ENCODE measurements around the gene TIE1. TPM values are rescaled to one million over a fixed set of nuclear protein-coding genes. Genes with fewer than 3 reads are reported as not detected.

TIE1 gene
- total and polyA plus RNA-seq, 2 of the 13 experiments (the other 11 are each of a cell fraction or from before 2014, with no cell fraction given), result 0.58 to 0.84 TPM

- in situ Hi-C loops (cut with HindIII; ENCODE audit: extremely low pct_ligation_motif_present, low pct_unique_long_range_greater_than_20kb), result no loop called here
- no peak overlapping the region for H2AFZ ChIP-seq (ENCODE audit: low read length)
- H3K27ac ChIP-seq (ENCODE audit: extremely low read length, insufficient read depth, low read length), result no peak overlapping the region
- H3K4me2 ChIP-seq (ENCODE audit: low read depth, low read length), result peak overlapping the region; percentile 13; the same call in 1 of the 2 replicates
- H3K79me2 ChIP-seq (ENCODE audit: insufficient read depth, low read length), result no peaks in the 10 kb centered on the region
- no peaks in the 10 kb centered on the region for H4K20me1 ChIP-seq (ENCODE audit: insufficient read depth, low read length)
- peaks cover 6 to 26% of the 10 kb centered on the region in 2 experiments; a peak in 4 of 5 replicates for H3K27me3 ChIP-seq (ENCODE audit: control insufficient read depth in 1 of 2, insufficient read depth in 2 of 2, low read length in 2 of 2)
- no peak overlapping the region; a peak in 1 of 6 replicates for H3K4me3 ChIP-seq (replicated peaks in 1 of 3; ENCODE audit: insufficient read depth in 1 of 3, low read depth in 2 of 3, low read length in 3 of 3)
- ATAC-seq (peak; percentile 40), FAIRE-seq (no peak), DNase-seq (ENCODE audit: low spot score) (peak; percentile 38)
- H3K4me1 ChIP-seq (ENCODE audit: insufficient read depth, low read length), result peaks cover 8% of the 10 kb centered on the region
- H3K9me3 ChIP-seq (ENCODE audit: low read length), result no peaks in the 10 kb centered on the region
- WGBS (ENCODE audit: low lambda C conversion rate), result 6% methylated on average over 3 of the region's 16 CpGs
- no peaks in the 10 kb centered on the region for H3K36me3 ChIP-seq (replicated peaks in 1 of 2; ENCODE audit: control insufficient read depth in 1 of 2, insufficient read depth in 2 of 2, low read length in 2 of 2)
- CTCF ChIA-PET (ENCODE audit: low intra/inter-chr PET ratio, low total read pairs), result no interaction called here
- BruUV-seq (replicated peaks), result no TSS peak
- no peak overlapping the region for H3K9ac ChIP-seq (ENCODE audit: insufficient read depth, low read depth, low read length)
- intact Hi-C loops (cut with micrococcal nuclease; ENCODE audit: unreplicated experiment), result no loop called here
- POLR2A ChIA-PET, result no interaction called here
- TF ChIP-seq FOSL2 (CRISPR knock-in tag; IDR thresholded peaks at IDR 0.05), result peak; percentile 86
- no peak for TF ChIP-seq ZNF605 (CRISPR knock-in tag; IDR thresholded peaks at IDR 0.05)
- no peak for TF ChIP-seq ZMYM4 (CRISPR knock-in tag; IDR thresholded peaks at IDR 0.05)
- no peak for TF ChIP-seq NCOA2 (CRISPR knock-in tag; IDR thresholded peaks at IDR 0.05)
- no peak for TF ChIP-seq ZNF619 (CRISPR knock-in tag; IDR thresholded peaks at IDR 0.05)
- no peak for TF ChIP-seq CREB3 (CRISPR knock-in tag; IDR thresholded peaks at IDR 0.05)
- no peak for TF ChIP-seq YEATS2 (CRISPR knock-in tag; IDR thresholded peaks at IDR 0.05; ENCODE audit: borderline replicate concordance)
- no peak for TF ChIP-seq MED8 (CRISPR knock-in tag; IDR thresholded peaks at IDR 0.05; ENCODE audit: insufficient replicate concordance)
- TF ChIP-seq U2AF2 (IDR thresholded peaks at IDR 0.05; ENCODE audit: low read depth, low read length), result no peak
- no peak for TF ChIP-seq MTF1 (CRISPR knock-in tag; IDR thresholded peaks at IDR 0.05)
- TF ChIP-seq GATAD2A (CRISPR knock-in tag; IDR thresholded peaks at IDR 0.05), result no peak
- TF ChIP-seq NFYB (CRISPR knock-in tag; IDR thresholded peaks at IDR 0.05), result no peak
- TF ChIP-seq KDM5B (CRISPR knock-in tag; IDR thresholded peaks at IDR 0.05; ENCODE audit: borderline replicate concordance), result no peak
- peak; percentile 59; the same call in 1 of the 2 replicates for TF ChIP-seq NR2F6 (IDR thresholded peaks at IDR 0.05)
- peak; percentile 72; the same call in 1 of the 2 replicates for TF ChIP-seq NR2F6 (CRISPR knock-in tag; IDR thresholded peaks at IDR 0.05)
- no peak for TF ChIP-seq ZSCAN20 (CRISPR knock-in tag; IDR thresholded peaks at IDR 0.05; ENCODE audit: borderline replicate concordance)
- TF ChIP-seq BRD4 (CRISPR knock-in tag; IDR thresholded peaks at IDR 0.05), result no peak
- no peak for TF ChIP-seq TFDP1 (CRISPR knock-in tag; IDR thresholded peaks at IDR 0.05; ENCODE audit: borderline replicate concordance)
- no peak for TF ChIP-seq AGO2 (optimal IDR thresholded peaks at IDR 0.05; ENCODE audit: low read depth, low read length)
- no peak for TF ChIP-seq NONO (IDR thresholded peaks at IDR 0.05)
- TF ChIP-seq NONO (CRISPR knock-in tag; conservative IDR thresholded peaks at IDR 0.05), result no peak
- no peak for TF ChIP-seq NFE2L1 (CRISPR knock-in tag; IDR thresholded peaks at IDR 0.05; ENCODE audit: borderline replicate concordance)
- TF ChIP-seq ZNF484 (CRISPR knock-in tag; IDR thresholded peaks at IDR 0.05; ENCODE audit: borderline replicate concordance, low read depth), result no peak
- TF ChIP-seq GMEB2 (CRISPR knock-in tag; IDR thresholded peaks at IDR 0.05; ENCODE audit: low read depth), result no peak
- TF ChIP-seq ZSCAN21 (CRISPR knock-in tag; IDR thresholded peaks at IDR 0.05; ENCODE audit: borderline replicate concordance), result no peak
Observed at GRCh38 chr1:43321331-43321891, 20.6 kb downstream of the TIE1 start.

All from HepG2 (cell line).